Breast epithelium (tissue), 4 donors: Measurements from ENCODE around the gene BIRC7. TPM values are rescaled to one million over a fixed set of nuclear protein-coding genes. Genes with fewer than 3 reads are reported as not detected.

ENCODE experiments used
- DNase-seq, 2 donors: peaks; one replicate each; pipeline ENCODE4 v3.0.0-alpha.2; 2019; ENCODE audit warnings: low spot score in 2 of 2
- H3K27ac ChIP-seq, 2 donors: fragments of 200-600 bp; sonication (generic) in 1 of 2; one replicate each; pipeline ENCODE4 v1.5.1; 2016 to 2019; ENCODE audit warnings: mild to moderate bottlenecking in 1 of 2
- H3K27me3 ChIP-seq, 2 donors: fragments of 200-600 bp; sonication (generic) in 1 of 2; one replicate each; pipeline versions ENCODE4 v1.5.1 to v1.6.0; 2017 to 2019; ENCODE audit warnings: control low read depth in 1 of 2, mild to moderate bottlenecking in 1 of 2
- H3K36me3 ChIP-seq: fragments of 200-600 bp; one replicate; pipeline ENCODE4 v1.5.1; 2019
- H3K4me1 ChIP-seq, 2 donors: fragments of 200-600 bp; sonication (generic); one replicate each; pipeline ENCODE4 v1.5.1; 2016 to 2019; ENCODE audit warnings: control low read depth in 1 of 2
- H3K4me3 ChIP-seq, 3 donors: fragments of 200-600 bp; sonication (generic); 1 replicate in 2 of 3; 2 replicates in 1 of 3; pipeline ENCODE4 v1.5.1; 2016 to 2019; ENCODE audit warnings: mild to moderate bottlenecking in 3 of 3, moderate library complexity in 2 of 3
- H3K9me3 ChIP-seq, 2 donors: fragments of 200-600 bp; sonication (generic) in 1 of 2; one replicate each; pipeline ENCODE4 v1.5.1; 2016 to 2019; ENCODE audit warnings: control low read depth in 1 of 2
- CTCF ChIP-seq, 3 donors: fragments of 450-650 bp; IDR thresholded peaks; one replicate each; pipeline ENCODE4 v1.5.1; 2016 to 2017; ENCODE audit warnings: antibody characterized with exemption in 3 of 3, mild to moderate bottlenecking in 3 of 3, moderate library complexity in 3 of 3
- POLR2A ChIP-seq: fragments of 450-650 bp; IDR thresholded peaks from one replicate; pipeline ENCODE4 v1.6.1; 2016; ENCODE audit warnings: antibody characterized with exemption, mild to moderate bottlenecking, moderate library complexity
- POLR2AphosphoS5 ChIP-seq, 3 donors: sonication (generic); formaldehyde crosslinking; IDR thresholded peaks; one replicate each; pipeline ENCODE4 v1.6.1; 2017; ENCODE audit warnings: antibody characterized with exemption in 3 of 3
- intact Hi-C: fragments of 100-400 bp; cut with DNase I; formaldehyde crosslinking; loops from one replicate; pipeline ENCODE4 v1.15.1; 2023; ENCODE audit warnings: low total_unique reads
- total RNA-seq, 3 donors: library from RNA; depleted of rRNA; stranded (reverse); fragments of >200 nt; gene quantifications; one replicate each; pipeline ENCODE4 v1.1.0, GENCODE V29; 2016

BIRC7 gene
- total RNA-seq, 3 donors from 2014 or later, result 0.32 to 1.2 TPM; not detected in 1

DNA sequence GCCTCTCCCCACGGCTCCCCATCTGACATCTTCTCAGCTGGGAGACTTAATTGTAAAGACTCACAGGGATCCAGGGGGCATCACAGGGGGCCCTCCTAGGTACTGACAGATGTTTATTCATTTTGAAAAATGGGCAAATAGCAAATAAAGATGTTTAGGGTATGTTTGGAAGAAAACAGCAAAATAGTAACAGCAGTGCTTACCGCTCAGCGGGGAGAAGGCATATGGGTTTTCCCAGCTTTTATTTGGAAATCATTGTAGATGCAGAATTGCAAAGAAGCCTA lies 2.7 kb upstream of the BIRC7 start:
- intact Hi-C loops, result no loop called here
- Histone ChIP-seq H3K4me1 (no peaks in the 10 kb centered on the region), H3K4me3 (no peak overlapping the region), H3K36me3 (no peaks in the 10 kb centered on the region), H3K27ac (no peak overlapping the region), H3K27me3 (peaks cover 0 to 60% of the 10 kb centered on the region in 2 donors), H3K9me3 (no peaks in the 10 kb centered on the region)
- TF ChIP-seq CTCF (IDR thresholded peaks at IDR 0.05) (no peak), POLR2AphosphoS5 (IDR thresholded peaks at IDR 0.05) (no peak), POLR2A (no peak)
- DNase-seq, result no peak

DNA sequence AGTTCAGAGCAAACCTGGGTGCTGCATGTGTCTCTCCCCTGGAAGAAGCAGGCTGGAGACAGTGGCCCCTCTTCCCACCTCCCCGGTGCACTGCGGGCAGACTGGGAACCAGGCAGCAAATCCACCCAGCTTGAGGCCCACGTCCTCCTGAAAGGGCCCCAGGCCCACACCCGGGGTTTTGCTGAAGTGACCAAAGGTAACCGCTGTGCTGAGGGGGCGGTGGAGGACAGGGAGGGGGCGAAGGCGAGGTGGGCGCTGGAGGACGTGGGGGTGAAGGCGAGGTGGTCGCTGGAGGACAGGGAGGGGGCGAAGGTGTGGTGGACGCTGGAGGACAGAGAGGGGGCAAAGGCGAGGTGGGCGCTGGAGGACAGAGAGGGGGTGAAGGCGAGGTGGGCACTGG lies 1.8 kb upstream of the BIRC7 start:
- Histone ChIP-seq H3K9me3 (no peaks in the 10 kb centered on the region), H3K27me3 (peaks cover 0 to 58% of the 10 kb centered on the region in 2 donors), H3K27ac (no peak overlapping the region), H3K4me3 (no peak overlapping the region), H3K36me3 (no peaks in the 10 kb centered on the region), H3K4me1 (no peaks in the 10 kb centered on the region)
- intact Hi-C loops, result no loop called here
- TF ChIP-seq POLR2AphosphoS5 (IDR thresholded peaks at IDR 0.05) (no peak), CTCF (IDR thresholded peaks at IDR 0.05) (no peak), POLR2A (no peak)
- DNase-seq, result no peak

- intact Hi-C loops, result no loop called here
- H3K4me1 ChIP-seq, result no peaks in the 10 kb centered on the region
- no peaks in the 10 kb centered on the region for H3K36me3 ChIP-seq
- peaks cover 0 to 55% of the 10 kb centered on the region in 2 donors for H3K27me3 ChIP-seq
- TF ChIP-seq POLR2A, result no peak
- peak in 2 of 3 donors; percentile 39 to 62 for TF ChIP-seq CTCF (IDR thresholded peaks at IDR 0.05)
- TF ChIP-seq POLR2AphosphoS5 (IDR thresholded peaks at IDR 0.05), result no peak
- H3K9me3 ChIP-seq, result no peaks in the 10 kb centered on the region
- no peak overlapping the region for H3K27ac ChIP-seq
- H3K4me3 ChIP-seq, result no peak overlapping the region
- DNase-seq, result no peak
Measured at GRCh38 chr20:63234693-63235398, 859 bp upstream of the BIRC7 start.

- TF ChIP-seq POLR2A (no peak), CTCF (IDR thresholded peaks at IDR 0.05) (no peak), POLR2AphosphoS5 (IDR thresholded peaks at IDR 0.05) (no peak)
- DNase-seq, result no peak
- H3K9me3 ChIP-seq, result no peaks in the 10 kb centered on the region
- H3K27me3 ChIP-seq, result peaks cover 0 to 57% of the 10 kb centered on the region in 2 donors
- H3K4me1 ChIP-seq, result no peaks in the 10 kb centered on the region
- H3K4me3 ChIP-seq, result no peak overlapping the region
- no peaks in the 10 kb centered on the region for H3K36me3 ChIP-seq
- intact Hi-C loops, result no loop called here
- no peak overlapping the region for H3K27ac ChIP-seq
Measured at GRCh38 chr20:63236116-63236837, 572 bp downstream of the BIRC7 start.

DNA sequence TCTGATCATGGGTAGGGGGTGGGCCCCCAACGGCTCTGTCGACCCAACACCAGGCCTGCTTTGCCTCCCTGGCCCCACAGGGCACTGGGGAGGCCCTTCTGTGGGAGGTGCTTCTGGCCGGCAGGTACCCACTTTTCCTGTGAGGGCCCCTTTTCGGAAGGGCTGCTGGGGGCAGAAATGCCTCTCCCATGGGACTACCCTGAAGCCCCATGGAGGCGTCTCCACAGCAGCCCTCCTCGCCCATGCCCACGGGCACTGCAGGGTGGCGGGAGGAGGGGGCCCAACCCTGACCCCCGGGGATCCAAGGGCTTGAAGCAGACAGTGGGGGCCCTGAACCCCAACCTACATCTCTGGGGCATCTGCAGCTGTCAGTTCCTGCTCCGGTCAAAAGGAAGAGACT lies 2.3 kb downstream of the BIRC7 start:
- no peak for DNase-seq
- intact Hi-C loops, result no loop called here
- Histone ChIP-seq H3K4me1 (no peaks in the 10 kb centered on the region), H3K9me3 (no peaks in the 10 kb centered on the region), H3K27ac (no peak overlapping the region), H3K4me3 (no peak overlapping the region), H3K36me3 (no peaks in the 10 kb centered on the region), H3K27me3 (peaks cover 0 to 56% of the 10 kb centered on the region in 2 donors)
- TF ChIP-seq CTCF (IDR thresholded peaks at IDR 0.05), result no peak
- no peak for TF ChIP-seq POLR2A
- no peak for TF ChIP-seq POLR2AphosphoS5 (IDR thresholded peaks at IDR 0.05)
